Spleen (tissue), 11 donors: ENCODE measurements around the gene MIDN. TPM values are rescaled to one million over a fixed set of nuclear protein-coding genes. Genes with fewer than 3 reads are reported as not detected.

Experiments
- DNase-seq: peaks from one replicate; pipeline ENCODE4 v3.0.0-alpha.2; 2020
- H3K27ac ChIP-seq, 8 donors: fragments of 200-600 bp; sonication (generic) in 7 of 8; 1 replicate in 4 of 8; 2 replicates in 4 of 8; pipeline versions ENCODE4 v1.5.0 to v1.8.0; 2016 to 2021; ENCODE audit warnings: inconsistent platforms in 4 of 8, mild to moderate bottlenecking in 4 of 8, moderate library complexity in 1 of 8
- H3K27me3 ChIP-seq, 7 donors: fragments of 200-600 bp; sonication (generic) in 6 of 7; replicated peaks in 1 of 7; 1 replicate in 4 of 7; 2 replicates in 3 of 7; pipeline versions ENCODE4 v1.5.0 to v1.8.0; 2016 to 2021; ENCODE audit warnings: inconsistent platforms in 3 of 7, mild to moderate bottlenecking in 1 of 7
- H3K36me3 ChIP-seq, 6 donors: fragments of 200-600 bp; sonication (generic) in 5 of 6; 1 replicate in 4 of 6; 2 replicates in 2 of 6; pipeline versions ENCODE4 v1.5.0 to v1.8.0; 2016 to 2021; ENCODE audit warnings: inconsistent platforms in 2 of 6
- H3K4me1 ChIP-seq, 6 donors: fragments of 200-600 bp; sonication (generic) in 5 of 6; 1 replicate in 3 of 6; 2 replicates in 3 of 6; pipeline versions ENCODE4 v1.5.0 to v1.8.0; 2016 to 2021; ENCODE audit warnings: inconsistent platforms in 3 of 6
- H3K4me3 ChIP-seq, 8 donors: fragments of 200-600 bp; sonication (generic) in 7 of 8; 1 replicate in 4 of 8; 2 replicates in 4 of 8; pipeline versions ENCODE4 v1.5.0 to v1.8.0; 2016 to 2021; ENCODE audit warnings: inconsistent platforms in 4 of 8, mild to moderate bottlenecking in 4 of 8, moderate library complexity in 2 of 8
- H3K9me3 ChIP-seq, 8 donors: fragments of 200-600 bp; sonication (generic) in 7 of 8; 1 replicate in 4 of 8; 2 replicates in 4 of 8; pipeline versions ENCODE4 v1.5.0 to v1.8.0; 2016 to 2021; ENCODE audit warnings: inconsistent platforms in 4 of 8
- CTCF ChIP-seq, 11 experiments: fragments of 200-600 bp in 7 of 11; fragments of 450-650 bp in 4 of 11; sonication (generic) in 4 of 11; IDR thresholded peaks in 8 of 11; conservative IDR thresholded peaks in 3 of 11; 1 replicate in 7 of 11; 2 replicates in 4 of 11; pipeline versions ENCODE4 v1.4.0 to v1.8.0; 2016 to 2021; ENCODE audit warnings: antibody characterized with exemption in 11 of 11, inconsistent platforms in 4 of 11, mild to moderate bottlenecking in 1 of 11
- POLR2A ChIP-seq, 3 donors: fragments of 450-650 bp; IDR thresholded peaks; one replicate each; pipeline ENCODE4 v1.5.1; 2017; ENCODE audit warnings: antibody characterized with exemption in 3 of 3, mild to moderate bottlenecking in 1 of 3
- POLR2AphosphoS5 ChIP-seq, 3 donors: sonication (generic); formaldehyde crosslinking; IDR thresholded peaks; one replicate each; pipeline ENCODE4 v1.5.1; 2017; ENCODE audit warnings: antibody characterized with exemption in 3 of 3
- WGBS, 5 donors: extraction: QIAGEN DNeasy Blood & Tissue Kit in 3 of 5; methylation state at CpG; one replicate each; pipeline versions ENCODE4 v1.1.5 to v1.1.7; 2013 to 2018; 5-methylcytosine and 5-hydroxymethylcytosine counted together
- intact Hi-C: fragments of 100-400 bp; cut with DNase I; formaldehyde crosslinking; loops from one replicate; pipeline ENCODE4 v1.15.0; 2023; ENCODE audit warnings: low total_unique reads
- polyA plus RNA-seq, 3 donors: library from polyadenylated mRNA; stranded (reverse); fragments of 200-250 nt; gene quantifications; one replicate each; pipeline ENCODE4 v1.2.1, GENCODE V29; 2013
- total RNA-seq, 7 donors: library from RNA; depleted of rRNA in 3 of 7; stranded (reverse); fragments of >200 nt in 3 of 7; fragmentation: NEBNext Ultra II Directional in 4 of 7; extraction: Animal tissue kit (Norgen Biotek cat#: 25700) in 4 of 7; gene quantifications; one replicate each; pipeline versions ENCODE4 v1.1.0 to v1.2.1, GENCODE V29; 2016 to 2021
- donor health status: healthy with polysubstance abuse.
- donor health status: DM: no; HTN: no; CAD: no; lungs with moderate emphysema.
- donor health status: DM: no; HTN: no; CAD: no.
- donor health status: Bipolar disorder and iron deficiency.
- donor health status: healthy.
- donor health status: DM: no; HTN: no; CAD: no.
- donor health status: DM: yes; HTN: yes; CAD: no.

The MIDN gene
- total and polyA plus RNA-seq, 10 donors, result 16.5 to 223 (median 86.7) TPM

GRCh38 chr19:1281569-1282287 is 33.3 kb downstream of the MIDN start:
- TF ChIP-seq CTCF (IDR thresholded peaks at IDR 0.05 in 8 of 11, conservative IDR thresholded peaks at IDR 0.05 in 3 of 11), result no peak
- TF ChIP-seq POLR2AphosphoS5 (IDR thresholded peaks at IDR 0.05), result no peak
- TF ChIP-seq POLR2A (IDR thresholded peaks at IDR 0.05), result no peak
- no peak for DNase-seq
- intact Hi-C loops, result loop anchor here (10.0 kb wide), 1 partner anchor 93 kb away; no protein-coding TSS in a partner anchor
- Histone ChIP-seq H3K36me3 (peaks cover 0 to 40% (median 21%) of the 10 kb centered on the region in 6 donors), H3K27me3 (peaks cover 0 to 40% (median 34%) of the 10 kb centered on the region in 7 donors), H3K9me3 (no peaks in the 10 kb centered on the region), H3K4me3 (no peak overlapping the region), H3K4me1 (peaks cover 9 to 61% (median 32%) of the 10 kb centered on the region in 6 donors), H3K27ac (no peak overlapping the region)
- WGBS, 5 donors, result 64 to 77% (median 70%) methylated on average over 8 to 15 of the region's 15 CpGs

- peaks cover 0 to 50% (median 44%) of the 10 kb centered on the region in 7 donors for H3K27me3 ChIP-seq
- peaks cover 4 to 61% (median 35%) of the 10 kb centered on the region in 6 donors for H3K4me1 ChIP-seq
- DNase-seq, result no peak
- H3K4me3 ChIP-seq, result no peak overlapping the region
- H3K36me3 ChIP-seq, result peaks cover 0 to 31% (median 18%) of the 10 kb centered on the region in 6 donors
- no peak for TF ChIP-seq POLR2A (IDR thresholded peaks at IDR 0.05)
- no peak for TF ChIP-seq CTCF (IDR thresholded peaks at IDR 0.05 in 8 of 11, conservative IDR thresholded peaks at IDR 0.05 in 3 of 11)
- no peak for TF ChIP-seq POLR2AphosphoS5 (IDR thresholded peaks at IDR 0.05)
- H3K9me3 ChIP-seq, result no peaks in the 10 kb centered on the region
- 67 to 83% (median 80%) methylated on average over 17 to 18 of the region's 18 CpGs for WGBS, 5 donors
- H3K27ac ChIP-seq, result no peak overlapping the region
- intact Hi-C loops, result loop anchor here (10.0 kb wide), 1 partner anchor 92 kb away; no protein-coding TSS in a partner anchor
Measured at GRCh38 chr19:1282588-1283206, 34.3 kb downstream of the MIDN start.

GRCh38 chr19:1283207-1283916 is 35.0 kb downstream of the MIDN start:
- Histone ChIP-seq H3K4me1 (peaks cover 4 to 59% (median 37%) of the 10 kb centered on the region in 6 donors), H3K9me3 (no peaks in the 10 kb centered on the region), H3K36me3 (peaks cover 0 to 24% (median 15%) of the 10 kb centered on the region in 6 donors), H3K27me3 (peaks cover 0 to 57% (median 50%) of the 10 kb centered on the region in 7 donors), H3K27ac (no peak overlapping the region), H3K4me3 (no peak overlapping the region)
- no peak for DNase-seq
- 46 to 76% (median 67%) methylated on average over 13 to 29 of the region's 29 CpGs for WGBS, 5 donors
- TF ChIP-seq CTCF (IDR thresholded peaks at IDR 0.05 in 8 of 11, conservative IDR thresholded peaks at IDR 0.05 in 3 of 11), result no peak
- no peak for TF ChIP-seq POLR2A (IDR thresholded peaks at IDR 0.05)
- no peak for TF ChIP-seq POLR2AphosphoS5 (IDR thresholded peaks at IDR 0.05)
- intact Hi-C loops, result loop anchor here (10.0 kb wide), 1 partner anchor 91 kb away; no protein-coding TSS in a partner anchor
